ENCODE data around the gene FAM72B. TPM values are rescaled to one million over a fixed set of nuclear protein-coding genes. Genes with fewer than 3 reads are reported as not detected.
A peak's percentile ranks its signal among the peaks of the same experiment; 100 is the strongest.
"Not testable (repeated sequence)": the region's sequence is repeated elsewhere in the genome, so short reads cannot be mapped to it uniquely, and the experiment has no call there.

Gene FAM72B
- total and polyA plus RNA-seq, 2 of the 4 experiments (the other 2 are of a cell fraction), result 1.6 to 2.2 TPM

DNA sequence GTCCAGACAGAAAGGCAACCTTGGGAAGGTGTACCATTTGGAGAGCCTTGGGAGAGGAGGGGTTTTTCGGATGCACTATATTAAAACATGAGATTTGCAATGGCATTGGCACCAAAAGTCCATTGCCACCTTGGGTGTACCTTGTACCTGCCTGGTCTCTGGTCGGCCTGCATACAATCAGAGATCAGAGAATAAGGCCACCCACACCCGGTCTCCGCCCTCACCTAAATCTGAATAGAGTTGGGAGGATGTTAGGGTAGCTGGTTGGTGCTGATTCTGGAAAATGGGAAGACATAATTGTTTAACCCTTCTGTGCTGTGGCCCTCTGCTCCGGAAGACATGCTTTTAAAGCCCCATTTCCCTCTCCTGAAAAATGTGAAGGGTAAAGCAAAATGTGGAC, 3.8 kb upstream of the FAM72B start:
- H3K27me3 ChIP-seq (ENCODE audit: control insufficient read depth, insufficient read depth, low read length); POLR2A ChIA-PET (ENCODE audit: unreplicated experiment); H3K36me3 ChIP-seq (ENCODE audit: control insufficient read depth, insufficient read depth, low read length); H2BK15ac ChIP-seq (ENCODE audit: low read depth, low read length); CTCF ChIA-PET; dilution Hi-C loops (cut with HindIII; ENCODE audit: low sequenced_read_pairs, unreplicated experiment); H4K8ac ChIP-seq (ENCODE audit: low read depth in 2 of 2, low read length in 2 of 2); H3K4me1 ChIP-seq (ENCODE audit: control insufficient read depth, insufficient read depth, low read length); H3K79me1 ChIP-seq (ENCODE audit: low read depth in 1 of 2, low read length in 2 of 2); H2AK5ac ChIP-seq (ENCODE audit: low read depth, low read length); H4K20me1 ChIP-seq (ENCODE audit: insufficient read depth, low read length); H3K56ac ChIP-seq (ENCODE audit: extremely low read depth, insufficient read depth, low read length); H2BK20ac ChIP-seq (ENCODE audit: low read depth, low read length); H3K27ac ChIP-seq (ENCODE audit: insufficient read depth, low read length); BruUV-seq (replicated peaks); H3K9ac ChIP-seq (ENCODE audit: low read depth, low read length); H3K9me1 ChIP-seq (ENCODE audit: insufficient read depth, low read length); H3K4me3 ChIP-seq (ENCODE audit: insufficient read depth, low read depth, low read length); H3K4ac ChIP-seq (ENCODE audit: low read depth, low read length); H4K91ac ChIP-seq (ENCODE audit: insufficient read depth, low read depth, low read length); H2BK120ac ChIP-seq (ENCODE audit: low read depth, low read length); ATAC-seq (ENCODE audit: low read depth); H2BK5ac ChIP-seq (ENCODE audit: low read depth, low read length, poor library complexity, severe bottlenecking); H2AK9ac ChIP-seq (replicated peaks; ENCODE audit: low read depth, low read length, poor library complexity); H3K9me3 ChIP-seq (ENCODE audit: control insufficient read depth, insufficient read depth, low read length); intact Hi-C loops (cut with micrococcal nuclease); H3K18ac ChIP-seq (ENCODE audit: low read depth, low read length); DNase-seq; H4K5ac ChIP-seq (ENCODE audit: low read depth, low read length); H2AFZ ChIP-seq (replicated peaks; ENCODE audit: low read length, poor library complexity); in situ Hi-C loops (cut with MboI; ENCODE audit: low sequenced_read_pairs); H3K14ac ChIP-seq (replicated peaks; ENCODE audit: low read depth, low read length): not testable (repeated sequence)
- Histone ChIP-seq H3K23ac (ENCODE audit: low read depth, low read length) (peak overlapping the region; percentile 15; the same call in 1 of the 2 replicates), H3K4me2 (ENCODE audit: low read depth, low read length) (peak overlapping the region; percentile 55; the same call in 1 of the 2 replicates)
- no CpG with 5 or more reads among the region's 5 CpGs for WGBS, 2 experiments (ENCODE audit: extremely low coverage in 2 of 2, insufficient read length in 1 of 2)

DNA sequence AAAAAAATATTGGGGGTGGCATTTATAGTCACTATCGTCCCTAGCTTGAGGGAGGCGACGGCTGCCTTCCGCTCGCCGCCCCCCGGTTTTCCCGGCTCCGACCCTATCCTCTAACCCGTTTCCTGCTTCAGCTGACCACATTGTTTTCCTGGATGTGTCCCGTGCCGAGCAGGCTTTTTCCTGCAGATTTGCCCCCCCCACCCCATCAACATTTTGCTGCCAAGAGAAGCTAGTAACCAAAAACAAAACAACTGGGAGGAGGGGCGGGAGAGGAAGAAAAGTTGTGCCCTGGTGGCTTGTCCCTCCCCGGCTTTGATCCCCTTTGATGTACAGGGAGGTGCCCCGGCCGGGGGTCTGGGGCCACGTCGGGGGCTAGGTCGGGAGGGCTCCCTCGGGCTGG, 2.1 kb upstream of the FAM72B start:
- H2BK15ac ChIP-seq (ENCODE audit: low read depth, low read length); BruUV-seq (replicated peaks); H2BK20ac ChIP-seq (ENCODE audit: low read depth, low read length); CTCF ChIA-PET; in situ Hi-C loops (cut with MboI; ENCODE audit: low sequenced_read_pairs); H3K79me1 ChIP-seq (ENCODE audit: low read depth in 1 of 2, low read length in 2 of 2); ATAC-seq (ENCODE audit: low read depth); H3K36me3 ChIP-seq (ENCODE audit: control insufficient read depth, insufficient read depth, low read length); DNase-seq; H3K9ac ChIP-seq (ENCODE audit: low read depth, low read length); H3K23ac ChIP-seq (ENCODE audit: low read depth, low read length); H2AFZ ChIP-seq (replicated peaks; ENCODE audit: low read length, poor library complexity); intact Hi-C loops (cut with micrococcal nuclease); H2AK5ac ChIP-seq (ENCODE audit: low read depth, low read length); H4K5ac ChIP-seq (ENCODE audit: low read depth, low read length); H3K27me3 ChIP-seq (ENCODE audit: control insufficient read depth, insufficient read depth, low read length); H2AK9ac ChIP-seq (replicated peaks; ENCODE audit: low read depth, low read length, poor library complexity); H3K4me2 ChIP-seq (ENCODE audit: low read depth, low read length); H3K56ac ChIP-seq (ENCODE audit: extremely low read depth, insufficient read depth, low read length); H4K91ac ChIP-seq (ENCODE audit: insufficient read depth, low read depth, low read length); H4K20me1 ChIP-seq (ENCODE audit: insufficient read depth, low read length); dilution Hi-C loops (cut with HindIII; ENCODE audit: low sequenced_read_pairs, unreplicated experiment); H3K9me1 ChIP-seq (ENCODE audit: insufficient read depth, low read length); H3K18ac ChIP-seq (ENCODE audit: low read depth, low read length); POLR2A ChIA-PET (ENCODE audit: unreplicated experiment); H4K8ac ChIP-seq (ENCODE audit: low read depth in 2 of 2, low read length in 2 of 2); H3K14ac ChIP-seq (replicated peaks; ENCODE audit: low read depth, low read length); H2BK120ac ChIP-seq (ENCODE audit: low read depth, low read length); H3K4me1 ChIP-seq (ENCODE audit: control insufficient read depth, insufficient read depth, low read length); H2BK5ac ChIP-seq (ENCODE audit: low read depth, low read length, poor library complexity, severe bottlenecking); H3K4ac ChIP-seq (ENCODE audit: low read depth, low read length); H3K9me3 ChIP-seq (ENCODE audit: control insufficient read depth, insufficient read depth, low read length); H3K27ac ChIP-seq (ENCODE audit: insufficient read depth, low read length): not testable (repeated sequence)
- no CpG with 5 or more reads among the region's 20 CpGs for WGBS, 2 experiments (ENCODE audit: extremely low coverage in 2 of 2, insufficient read length in 1 of 2)
- H3K4me3 ChIP-seq (ENCODE audit: insufficient read depth, low read depth, low read length), result 0 out of 2 replicates have a peak overlapping the region, but pooled peaks have one; percentile 29
